ENCODE data around the gene RASA3.

DNA sequence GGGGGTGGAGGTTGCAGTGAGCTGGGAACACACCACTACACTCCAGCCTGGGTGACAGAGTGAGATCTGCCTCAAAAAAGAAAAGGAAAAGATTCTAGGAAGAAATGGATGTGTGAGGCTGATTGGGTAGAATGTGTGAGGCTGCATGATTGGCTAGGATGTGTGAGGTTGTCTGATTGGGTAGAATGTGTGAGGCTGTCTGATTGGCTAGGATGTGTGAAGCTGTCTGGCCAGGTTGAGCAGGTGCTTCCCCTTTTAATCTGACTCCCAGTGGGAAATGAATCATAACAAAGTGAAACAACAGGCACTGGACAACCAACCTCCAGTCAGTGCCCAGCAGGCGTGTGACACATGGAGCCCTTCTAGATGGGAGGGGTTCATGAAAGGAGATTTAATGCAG is 173.2 kb downstream of the RASA3 start:
- TF ChIP-seq CTCF (IDR thresholded peaks at IDR 0.05 in 2 of 3, conservative IDR thresholded peaks at IDR 0.05 in 1 of 3; ENCODE audit: borderline replicate concordance in 1 of 3, insufficient read depth in 1 of 3, low read depth in 2 of 3, low read length in 2 of 3) = no peak
- no peak for TF ChIP-seq EZH2phosphoT487 (IDR thresholded peaks at IDR 0.05; ENCODE audit: borderline replicate concordance)
- no peak for TF ChIP-seq ATF3 (IDR thresholded peaks at IDR 0.05)
- no peak for TF ChIP-seq SIN3A (IDR thresholded peaks at IDR 0.05; ENCODE audit: low read depth)
- TF ChIP-seq, protein P1, sequence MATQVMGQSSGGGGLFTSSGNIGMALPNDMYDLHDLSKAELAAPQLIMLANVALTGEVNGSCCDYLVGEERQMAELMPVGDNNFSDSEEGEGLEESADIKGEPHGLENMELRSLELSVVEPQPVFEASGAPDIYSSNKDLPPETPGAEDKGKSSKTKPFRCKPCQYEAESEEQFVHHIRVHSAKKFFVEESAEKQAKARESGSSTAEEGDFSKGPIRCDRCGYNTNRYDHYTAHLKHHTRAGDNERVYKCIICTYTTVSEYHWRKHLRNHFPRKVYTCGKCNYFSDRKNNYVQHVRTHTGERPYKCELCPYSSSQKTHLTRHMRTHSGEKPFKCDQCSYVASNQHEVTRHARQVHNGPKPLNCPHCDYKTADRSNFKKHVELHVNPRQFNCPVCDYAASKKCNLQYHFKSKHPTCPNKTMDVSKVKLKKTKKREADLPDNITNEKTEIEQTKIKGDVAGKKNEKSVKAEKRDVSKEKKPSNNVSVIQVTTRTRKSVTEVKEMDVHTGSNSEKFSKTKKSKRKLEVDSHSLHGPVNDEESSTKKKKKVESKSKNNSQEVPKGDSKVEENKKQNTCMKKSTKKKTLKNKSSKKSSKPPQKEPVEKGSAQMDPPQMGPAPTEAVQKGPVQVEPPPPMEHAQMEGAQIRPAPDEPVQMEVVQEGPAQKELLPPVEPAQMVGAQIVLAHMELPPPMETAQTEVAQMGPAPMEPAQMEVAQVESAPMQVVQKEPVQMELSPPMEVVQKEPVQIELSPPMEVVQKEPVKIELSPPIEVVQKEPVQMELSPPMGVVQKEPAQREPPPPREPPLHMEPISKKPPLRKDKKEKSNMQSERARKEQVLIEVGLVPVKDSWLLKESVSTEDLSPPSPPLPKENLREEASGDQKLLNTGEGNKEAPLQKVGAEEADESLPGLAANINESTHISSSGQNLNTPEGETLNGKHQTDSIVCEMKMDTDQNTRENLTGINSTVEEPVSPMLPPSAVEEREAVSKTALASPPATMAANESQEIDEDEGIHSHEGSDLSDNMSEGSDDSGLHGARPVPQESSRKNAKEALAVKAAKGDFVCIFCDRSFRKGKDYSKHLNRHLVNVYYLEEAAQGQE (IDR thresholded peaks at IDR 0.05; ENCODE audit: low read depth) = no peak

Measured in HCT116 (cell line).